Psoas muscle (tissue), 8 donors: ENCODE data around the gene PCSK4. TPM values are rescaled to one million over a fixed set of nuclear protein-coding genes. Genes with fewer than 3 reads are reported as not detected.

Experiments
- ATAC-seq, 4 donors: fragments of 200-7000 bp; cut with Tn5 transposase; one replicate each; pipeline ENCODE4 v1.9.1; 2020; ENCODE audit warnings: moderate library complexity in 3 of 4, mild to moderate bottlenecking in 2 of 4
- DNase-seq, 2 donors: peaks; one replicate each; pipeline ENCODE4 v3.0.0-alpha.2; 2020
- H3K27ac ChIP-seq: fragments of 200-600 bp; one replicate; pipeline ENCODE4 v1.8.0; 2022
- H3K27me3 ChIP-seq, 3 donors: fragments of 200-600 bp in 1 of 3; one replicate each; pipeline versions ENCODE4 v1.6.1 to v1.8.0; 2013 to 2022; ENCODE audit warnings: low read length in 2 of 3, mild to moderate bottlenecking in 2 of 3, moderate library complexity in 1 of 3; ENCODE audit not compliant: insufficient read depth in 3 of 3
- H3K36me3 ChIP-seq, 2 donors: fragments of 200-600 bp in 1 of 2; one replicate each; pipeline versions ENCODE4 v1.6.1 to v1.8.0; 2013 to 2022; ENCODE audit warnings: low read depth in 1 of 2, mild to moderate bottlenecking in 1 of 2, moderate library complexity in 1 of 2; ENCODE audit not compliant: insufficient read depth in 1 of 2
- H3K4me1 ChIP-seq: fragments of 200-600 bp; one replicate; pipeline ENCODE4 v1.8.0; 2022
- H3K4me3 ChIP-seq: fragments of 200-600 bp; one replicate; pipeline ENCODE4 v1.8.0; 2022; ENCODE audit warnings: mild to moderate bottlenecking
- H3K9me3 ChIP-seq: fragments of 200-600 bp; one replicate; pipeline ENCODE4 v1.8.0; 2022
- WGBS, 3 donors: extraction: QIAGEN DNeasy Blood & Tissue Kit; methylation state at CpG; one replicate each; pipeline versions ENCODE4 v1.1.6 to v1.1.7; 2013; 5-methylcytosine and 5-hydroxymethylcytosine counted together
- intact Hi-C, 2 donors: fragments of 100-400 bp; cut with DNase I; formaldehyde crosslinking; loops; one replicate each; pipeline versions ENCODE4 v1.11.0 to v1.14.2; 2022
- polyA plus RNA-seq, 3 donors: library from polyadenylated mRNA; stranded (reverse); fragments of 200-250 nt; gene quantifications; one replicate each; pipeline ENCODE4 v1.2.3, GENCODE V29; 2013
- total RNA-seq, 4 donors: library from RNA; stranded (reverse); fragmentation: NEBNext Ultra II Directional in 2 of 4; extraction: Animal tissue kit (Norgen Biotek cat#: 25700) in 2 of 4; gene quantifications; one replicate each; pipeline versions ENCODE4 v1.2.1 to v1.2.4, GENCODE V29; 2021 to 2023
- TF ChIP-seq, protein P1 (sequence below): fragments of 200-600 bp; IDR thresholded peaks from one replicate; pipeline ENCODE4 v1.8.0; 2022; ENCODE audit warnings: antibody characterized with exemption
- donor health status: healthy with polysubstance abuse.
- donor health status: DM: no; HTN: no; CAD: no; lungs with moderate emphysema.
- donor health status: Bipolar disorder and iron deficiency.
- donor health status: healthy.
- donor health status: DM: yes; HTN: yes; CAD: no.
- donor health status: DM: no; HTN: no; CAD: no.
- donor health status: DM: no; HTN: no; CAD: no.
- donor health status: DM: yes; HTN: yes; CAD: no.

The PCSK4 gene
- total and polyA plus RNA-seq, 7 donors = 0.57 to 1.5 (median 0.89) TPM

DNA sequence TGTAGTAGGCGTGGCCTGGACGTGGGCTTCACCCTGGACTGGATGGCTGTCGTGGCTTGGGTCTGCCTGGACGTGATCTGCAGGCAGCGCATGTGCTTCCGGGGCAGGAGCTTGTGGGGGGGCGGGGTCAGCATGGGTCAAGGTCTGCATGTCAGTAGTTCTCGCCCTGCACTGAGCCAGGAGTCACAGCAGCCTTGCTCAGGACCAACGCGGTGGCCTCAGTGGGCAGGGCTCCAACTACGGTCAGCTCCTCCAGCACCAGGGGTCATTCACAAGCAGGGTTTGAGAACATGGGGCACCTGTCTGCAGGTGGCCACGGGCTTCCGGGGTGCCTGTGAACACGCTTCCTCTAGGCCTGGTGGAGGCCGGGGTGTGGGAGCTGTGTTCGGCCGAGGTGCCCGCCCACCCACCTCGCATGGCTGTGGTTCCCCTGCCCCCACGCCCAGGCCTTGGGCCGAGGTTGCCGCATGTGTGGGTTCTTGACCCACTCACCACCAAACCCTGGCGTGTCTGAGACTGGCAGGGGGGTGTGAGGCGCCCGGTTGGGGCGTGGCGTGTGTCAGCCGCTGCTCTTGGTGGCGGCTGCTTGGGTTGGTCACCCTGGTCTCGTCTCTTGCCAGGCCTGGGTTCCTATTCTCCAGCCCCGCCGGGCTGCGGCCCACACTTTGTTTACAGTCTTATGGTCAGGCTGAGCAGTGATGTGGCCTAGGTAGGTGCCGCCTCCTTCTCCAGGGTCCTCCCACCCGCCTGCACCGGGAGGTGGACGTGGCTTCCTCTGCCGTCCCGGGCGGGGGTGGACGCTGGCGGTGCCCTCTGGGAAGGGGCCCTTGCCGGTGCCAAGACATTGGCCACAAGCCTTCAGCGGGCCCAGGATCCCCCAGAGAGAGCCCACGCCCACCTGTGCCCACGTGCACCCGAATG is 56.8 kb downstream of the PCSK4 start:
- Histone ChIP-seq H3K36me3 (peaks cover 10 to 75% of the 10 kb centered on the region in 2 donors), H3K9me3 (no peaks in the 10 kb centered on the region), H3K27me3 (no peaks in the 10 kb centered on the region), H3K4me3 (no peak overlapping the region), H3K27ac (no peak overlapping the region), H3K4me1 (peaks cover 20% of the 10 kb centered on the region)
- intact Hi-C loops = no loop called here
- WGBS, 3 donors = 82 to 88% (median 86%) methylated on average over 41 to 47 of the region's 47 CpGs
- DNase-seq (no peak), ATAC-seq (no peak)
- TF ChIP-seq, protein P1, sequence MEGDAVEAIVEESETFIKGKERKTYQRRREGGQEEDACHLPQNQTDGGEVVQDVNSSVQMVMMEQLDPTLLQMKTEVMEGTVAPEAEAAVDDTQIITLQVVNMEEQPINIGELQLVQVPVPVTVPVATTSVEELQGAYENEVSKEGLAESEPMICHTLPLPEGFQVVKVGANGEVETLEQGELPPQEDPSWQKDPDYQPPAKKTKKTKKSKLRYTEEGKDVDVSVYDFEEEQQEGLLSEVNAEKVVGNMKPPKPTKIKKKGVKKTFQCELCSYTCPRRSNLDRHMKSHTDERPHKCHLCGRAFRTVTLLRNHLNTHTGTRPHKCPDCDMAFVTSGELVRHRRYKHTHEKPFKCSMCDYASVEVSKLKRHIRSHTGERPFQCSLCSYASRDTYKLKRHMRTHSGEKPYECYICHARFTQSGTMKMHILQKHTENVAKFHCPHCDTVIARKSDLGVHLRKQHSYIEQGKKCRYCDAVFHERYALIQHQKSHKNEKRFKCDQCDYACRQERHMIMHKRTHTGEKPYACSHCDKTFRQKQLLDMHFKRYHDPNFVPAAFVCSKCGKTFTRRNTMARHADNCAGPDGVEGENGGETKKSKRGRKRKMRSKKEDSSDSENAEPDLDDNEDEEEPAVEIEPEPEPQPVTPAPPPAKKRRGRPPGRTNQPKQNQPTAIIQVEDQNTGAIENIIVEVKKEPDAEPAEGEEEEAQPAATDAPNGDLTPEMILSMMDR = no peak

DNA sequence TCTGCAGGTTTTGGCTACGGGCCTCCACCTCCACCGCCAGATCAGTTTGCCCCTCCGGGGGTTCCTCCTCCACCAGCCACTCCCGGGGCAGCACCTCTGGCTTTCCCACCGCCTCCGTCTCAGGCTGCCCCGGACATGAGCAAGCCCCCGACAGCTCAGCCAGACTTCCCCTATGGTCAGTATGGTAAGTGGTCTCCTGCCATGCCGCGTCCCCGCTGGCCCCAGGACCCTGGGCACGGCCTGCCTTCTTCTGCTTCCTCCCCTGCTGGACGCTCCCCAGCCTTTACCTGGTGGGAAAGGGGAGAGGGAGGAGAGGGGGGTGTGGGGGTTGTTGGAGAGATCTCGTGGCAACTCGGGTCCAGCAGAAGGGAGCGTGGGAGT is 57.7 kb downstream of the PCSK4 start:
- 89 to 92% (median 90%) methylated on average over 16 of the region's 16 CpGs for WGBS, 3 donors
- no peak overlapping the region for H3K27ac ChIP-seq
- no peaks in the 10 kb centered on the region for H3K9me3 ChIP-seq
- peaks cover 14% of the 10 kb centered on the region for H3K4me1 ChIP-seq
- H3K27me3 ChIP-seq = no peaks in the 10 kb centered on the region
- H3K36me3 ChIP-seq = peaks cover 10 to 84% of the 10 kb centered on the region in 2 donors
- intact Hi-C loops = no loop called here
- DNase-seq (no peak), ATAC-seq (no peak)
- no peak overlapping the region for H3K4me3 ChIP-seq
- TF ChIP-seq, protein P1 = no peak

DNA sequence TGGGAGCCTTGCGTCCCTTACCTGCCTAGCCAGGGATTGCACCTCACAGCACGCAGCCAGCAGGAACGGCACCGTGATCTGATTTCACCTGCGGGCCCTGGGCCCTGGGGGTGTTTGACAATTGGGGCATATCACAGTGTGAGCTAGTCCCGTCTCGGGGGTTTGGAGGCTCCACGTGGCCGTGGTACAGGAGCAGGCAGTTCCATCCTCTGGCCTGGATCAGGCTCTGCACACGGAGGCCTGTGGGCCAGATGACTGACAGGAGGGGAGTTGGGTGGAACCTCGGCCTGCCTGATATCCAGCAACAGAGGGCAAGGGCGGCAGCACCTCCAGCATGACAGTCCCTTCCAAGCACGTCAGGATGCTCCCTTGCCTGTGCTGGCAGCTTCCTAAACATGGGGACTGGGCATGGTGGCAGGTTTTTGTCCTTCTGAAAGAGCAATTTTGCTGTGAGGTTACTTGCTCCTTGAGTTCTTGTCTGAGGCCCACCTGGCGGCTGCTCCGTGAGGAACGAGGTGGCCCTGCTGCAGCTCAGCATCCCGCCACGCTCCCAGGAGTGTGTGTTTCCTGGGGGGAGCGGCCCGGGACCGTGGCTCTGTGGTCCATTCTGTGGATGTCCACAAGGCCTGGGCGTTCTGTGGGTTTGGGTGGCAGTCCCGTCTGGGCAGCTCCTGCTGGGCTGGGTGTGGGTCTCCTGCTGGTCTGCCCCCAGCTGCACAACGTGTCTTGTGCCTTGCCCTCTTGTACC is 58.2 kb downstream of the PCSK4 start:
- no peaks in the 10 kb centered on the region for H3K27me3 ChIP-seq
- ATAC-seq (no peak), DNase-seq (no peak)
- TF ChIP-seq, protein P1 = no peak
- peaks cover 10 to 89% of the 10 kb centered on the region in 2 donors for H3K36me3 ChIP-seq
- intact Hi-C loops = no loop called here
- WGBS, 3 donors = 86 to 91% (median 88%) methylated on average over 24 of the region's 24 CpGs
- H3K4me1 ChIP-seq = peaks cover 8% of the 10 kb centered on the region
- H3K9me3 ChIP-seq = no peaks in the 10 kb centered on the region
- H3K4me3 ChIP-seq = no peak overlapping the region
- no peak overlapping the region for H3K27ac ChIP-seq

Other genes starting within 250 kb of the PCSK4 start
- gene ATP5F1D, start 248.6 kb downstream of the PCSK4 start, total RNA-seq = 100 to 1,000 TPM; 362 to 759 (median 472) TPM
- gene ATP5F1D, start 248.6 kb downstream of the PCSK4 start, polyA plus RNA-seq = 100 to 1,000 TPM; 310 to 858 (median 690) TPM
- gene MIDN, start 241.8 kb downstream of the PCSK4 start, total RNA-seq = 100 to 1,000 TPM in 3 of 4 donors, 10 to 100 TPM in 1; 84.7 to 331 (median 217) TPM
- 100 to 1,000 TPM in 1 of 3 donors, 10 to 100 TPM in 2; 29.2 to 147 (median 36.4) TPM for gene MIDN, start 241.8 kb downstream of the PCSK4 start, polyA plus RNA-seq
- gene CIRBP, start 221.0 kb downstream of the PCSK4 start, total RNA-seq = 100 to 1,000 TPM; 137 to 591 (median 245) TPM
- gene CIRBP, start 221.0 kb downstream of the PCSK4 start, polyA plus RNA-seq = 100 to 1,000 TPM; 249 to 321 (median 317) TPM
- 10 to 100 TPM in 3 of 4 donors, 1 to 10 TPM in 1; 9.0 to 18.1 (median 14.0) TPM for gene FAM174C, start 214.8 kb downstream of the PCSK4 start, total RNA-seq
- gene FAM174C, start 214.8 kb downstream of the PCSK4 start, polyA plus RNA-seq = 10 to 100 TPM; 21.8 to 88.8 (median 47.6) TPM
- gene EFNA2, start 204.5 kb downstream of the PCSK4 start, total RNA-seq = not detected
- gene EFNA2, start 204.5 kb downstream of the PCSK4 start, polyA plus RNA-seq = not detected
- gene NDUFS7, start 106.4 kb downstream of the PCSK4 start, total RNA-seq = 100 to 1,000 TPM; 230 to 338 (median 308) TPM
- 100 to 1,000 TPM; 177 to 423 (median 294) TPM for gene NDUFS7, start 106.4 kb downstream of the PCSK4 start, polyA plus RNA-seq
- gene GAMT, start 88.8 kb downstream of the PCSK4 start, total RNA-seq = 100 to 1,000 TPM; 227 to 339 (median 232) TPM
- 100 to 1,000 TPM; 162 to 464 (median 351) TPM for gene GAMT, start 88.8 kb downstream of the PCSK4 start, polyA plus RNA-seq
- gene DAZAP1, start 82.8 kb downstream of the PCSK4 start, total RNA-seq = 100 to 1,000 TPM in 1 of 4 donors, 10 to 100 TPM in 3; 59.9 to 122 (median 86.9) TPM
- gene DAZAP1, start 82.8 kb downstream of the PCSK4 start, polyA plus RNA-seq = 100 to 1,000 TPM in 1 of 3 donors, 10 to 100 TPM in 2; 68.9 to 103 (median 94.1) TPM
- 100 to 1,000 TPM; 697 to 992 (median 943) TPM for gene RPS15, start 52.0 kb downstream of the PCSK4 start, total RNA-seq
- gene RPS15, start 52.0 kb downstream of the PCSK4 start, polyA plus RNA-seq = 1,000 to 10,000 TPM; 2,739 to 4,077 (median 3,158) TPM
- under 1 TPM; 0.04 to 0.06 (median 0.05) TPM for gene APC2, start 40.2 kb downstream of the PCSK4 start, total RNA-seq
- gene APC2, start 40.2 kb downstream of the PCSK4 start, polyA plus RNA-seq = under 1 TPM in 2 of 3 donors, not detected in 1; 0.01 to 0.03 TPM
- 10 to 100 TPM in 3 of 4 donors, 1 to 10 TPM in 1; 8.1 to 20.1 (median 14.7) TPM for gene C19orf25, start 11.1 kb downstream of the PCSK4 start, total RNA-seq
- 10 to 100 TPM; 19.9 to 45.0 (median 30.4) TPM for gene C19orf25, start 11.1 kb downstream of the PCSK4 start, polyA plus RNA-seq
- gene REEP6, start 831 bp upstream of the PCSK4 start, total RNA-seq = 1 to 10 TPM in 3 of 4 donors, under 1 TPM in 1; 0.23 to 2.0 (median 1.4) TPM
- 1 to 10 TPM in 1 of 3 donors, under 1 TPM in 2; 0.55 to 1.5 (median 0.78) TPM for gene REEP6, start 831 bp upstream of the PCSK4 start, polyA plus RNA-seq
- 10 to 100 TPM in 3 of 4 donors, 1 to 10 TPM in 1; 8.1 to 20.1 (median 14.1) TPM for gene ADAMTSL5, start 22.7 kb upstream of the PCSK4 start, total RNA-seq
- 10 to 100 TPM in 1 of 3 donors, 1 to 10 TPM in 2; 3.9 to 12.6 (median 9.7) TPM for gene ADAMTSL5, start 22.7 kb upstream of the PCSK4 start, polyA plus RNA-seq
- not detected for gene PLK5, start 33.7 kb upstream of the PCSK4 start, total RNA-seq
- under 1 TPM in 2 of 3 donors, not detected in 1; 0.03 to 0.35 TPM for gene PLK5, start 33.7 kb upstream of the PCSK4 start, polyA plus RNA-seq
- 1 to 10 TPM; 2.4 to 3.7 (median 3.0) TPM for gene MEX3D, start 78.0 kb upstream of the PCSK4 start, total RNA-seq
- 1 to 10 TPM in 1 of 3 donors, under 1 TPM in 2; 0.70 to 2.5 (median 0.87) TPM for gene MEX3D, start 78.0 kb upstream of the PCSK4 start, polyA plus RNA-seq
- 10 to 100 TPM; 44.1 to 83.6 (median 62.8) TPM for gene MBD3, start 102.5 kb upstream of the PCSK4 start, total RNA-seq
- gene MBD3, start 102.5 kb upstream of the PCSK4 start, polyA plus RNA-seq = 100 to 1,000 TPM in 2 of 3 donors, 10 to 100 TPM in 1; 83.6 to 137 (median 119) TPM
- 100 to 1,000 TPM; 408 to 534 (median 501) TPM for gene UQCR11, start 115.1 kb upstream of the PCSK4 start, total RNA-seq
- 100 to 1,000 TPM; 320 to 337 (median 334) TPM for gene UQCR11, start 115.1 kb upstream of the PCSK4 start, polyA plus RNA-seq
- 10 to 100 TPM; 20.1 to 26.7 (median 23.0) TPM for gene TCF3, start 162.3 kb upstream of the PCSK4 start, total RNA-seq
- gene TCF3, start 162.3 kb upstream of the PCSK4 start, polyA plus RNA-seq = 10 to 100 TPM; 24.6 to 33.8 (median 31.2) TPM